ENCODE measurements around the gene RMDN2. TPM values are rescaled to one million over a fixed set of nuclear protein-coding genes. Genes with fewer than 3 reads are reported as not detected.

The RMDN2 gene
- total and polyA plus RNA-seq, 2 experiments from 2014 or later, result 3.4 to 3.6 TPM

- TF ChIP-seq ZNF462 (CRISPR knock-in tag; IDR thresholded peaks at IDR 0.05) (no peak), CREB1 (CRISPR knock-in tag; IDR thresholded peaks at IDR 0.05; ENCODE audit: low read depth) (no peak), STAT1 (IDR thresholded peaks at IDR 0.05; ENCODE audit: unreplicated experiment) (no peak), EZH2phosphoT487 (IDR thresholded peaks at IDR 0.05; ENCODE audit: unreplicated experiment) (no peak), NANOG (IDR thresholded peaks at IDR 0.05; ENCODE audit: borderline replicate concordance) (no peak), EZH2 (IDR thresholded peaks at IDR 0.05; ENCODE audit: low read depth, unreplicated experiment) (no peak), REST (IDR thresholded peaks at IDR 0.05; ENCODE audit: unreplicated experiment) (no peak)
These were observed 43.1 kb upstream of the RMDN2 start (continued) for GRCh38 chr2:37882036-37882435.

Measured in GM23338 (cell line).